SU-DHL-6 (cell line): ENCODE results near the gene TMEM131L.
"Not testable (repeated sequence)": the region's sequence is repeated elsewhere in the genome, so short reads cannot be mapped to it uniquely, and the experiment has no call there.

Source experiments
- H2AFZ ChIP-seq: fragments of 200-600 bp; sonication (generic); 2 replicates; pipeline ENCODE4 v1.6.1; 2014; ENCODE audit warnings: low read depth, mild to moderate bottlenecking, moderate library complexity, mixed read lengths, antibody characterized with exemption, low read length; ENCODE audit not compliant: severe bottlenecking
- H3F3A ChIP-seq: fragments of 200-600 bp; shearing (Covaris generic); 2 replicates; pipeline ENCODE4 v1.6.0; 2016; ENCODE audit warnings: antibody characterized with exemption, mild to moderate bottlenecking; ENCODE audit not compliant: insufficient read depth
- H3K27ac ChIP-seq: fragments of 200-600 bp; sonication (generic); 2 replicates; pipeline ENCODE4 v1.5.1; 2016; ENCODE audit warnings: low read depth, mild to moderate bottlenecking, low read length, moderate library complexity, mixed read lengths
- H3K27me3 ChIP-seq: fragments of 200-600 bp; sonication (generic), shearing (Covaris generic); 2 replicates; pipeline ENCODE4 v1.6.0; 2014; ENCODE audit warnings: mild to moderate bottlenecking, low read length
- H3K36me3 ChIP-seq: fragments of 200-600 bp; sonication (generic); 2 replicates; pipeline ENCODE4 v1.6.1; 2014; ENCODE audit warnings: mild to moderate bottlenecking, low read length, mixed read lengths
- H3K4me2 ChIP-seq: fragments of 300-600, 200-600 bp; shearing (Covaris generic), sonication (generic); 2 replicates; pipeline ENCODE4 v1.6.0; 2014; ENCODE audit warnings: low read length, low read depth, mild to moderate bottlenecking; ENCODE audit not compliant: poor library complexity, severe bottlenecking
- H3K4me3 ChIP-seq: fragments of 200-600 bp; sonication (generic); 2 replicates; pipeline ENCODE4 v1.5.1; 2014; ENCODE audit warnings: antibody characterized with exemption, low read length, mild to moderate bottlenecking, mixed read lengths; ENCODE audit not compliant: insufficient read depth, poor library complexity, severe bottlenecking
- H3K79me2 ChIP-seq: fragments of 200-600 bp; sonication (generic); 2 replicates; pipeline ENCODE4 v1.6.1; 2014; ENCODE audit warnings: mild to moderate bottlenecking, low read length, moderate library complexity; ENCODE audit not compliant: insufficient read depth
- H3K9ac ChIP-seq: fragments of 200-600 bp; sonication (generic); 2 replicates; pipeline ENCODE4 v1.7.0; 2014; ENCODE audit warnings: mild to moderate bottlenecking, low read length
- H3K9me2 ChIP-seq: fragments of 200-600 bp; sonication (generic); replicated peaks from 2 replicates; pipeline ENCODE4 v1.6.1; 2014; ENCODE audit warnings: low read length; ENCODE audit not compliant: insufficient read depth
- H3K9me3 ChIP-seq: fragments of 200-600 bp; sonication (generic); 2 replicates; pipeline ENCODE4 v1.6.1; 2014; ENCODE audit warnings: low read length, mixed read lengths; ENCODE audit not compliant: insufficient read depth
- H4K20me1 ChIP-seq: fragments of 200-600 bp; sonication (generic); 2 replicates; pipeline ENCODE4 v1.6.1; 2014; ENCODE audit warnings: low read depth, mild to moderate bottlenecking, antibody characterized with exemption, low read length, moderate library complexity, mixed read lengths
- CTCF ChIP-seq: fragments of 200-600 bp; sonication (generic); IDR thresholded peaks from one replicate; pipeline ENCODE4 v1.5.1; 2017; ENCODE audit warnings: antibody characterized with exemption, mild to moderate bottlenecking, low read length, moderate library complexity; ENCODE audit not compliant: insufficient read depth, poor library complexity, severe bottlenecking
- EZH2phosphoT487 ChIP-seq: fragments of 200-600 bp; sonication (generic), shearing (Covaris generic); conservative IDR thresholded peaks from 2 replicates; pipeline ENCODE4 v1.6.1; 2018; ENCODE audit warnings: mild to moderate bottlenecking, antibody characterized with exemption, low read length, moderate library complexity, mixed read lengths

The TMEM131L gene

GRCh38 chr4:153448003-153448731 lies 18.0 kb upstream of the TMEM131L start:
- H3K27ac ChIP-seq = no peak overlapping the region

GRCh38 chr4:153449338-153449737 lies 16.8 kb upstream of the TMEM131L start:
- Histone ChIP-seq H3K4me2 (no peak overlapping the region), H3K27me3 (no peaks in the 10 kb centered on the region), H3K9ac (no peak overlapping the region), H3K79me2 (no peaks in the 10 kb centered on the region), H3K9me2 (no peaks in the 10 kb centered on the region), H2AFZ (no peak overlapping the region), H3K36me3 (no peaks in the 10 kb centered on the region), H4K20me1 (no peaks in the 10 kb centered on the region), H3K4me3 (no peak overlapping the region), H3K9me3 (no peaks in the 10 kb centered on the region), H3F3A (0 out of 2 replicates have a peak, but pooled peaks cover 4% of the 10 kb centered on the region), H3K27ac (no peak overlapping the region)
- no peak for TF ChIP-seq EZH2phosphoT487
- TF ChIP-seq CTCF = no peak

More at GRCh38 chr4:153448003-153448731, 18.0 kb upstream of the TMEM131L start:
- TF ChIP-seq CTCF (no peak), EZH2phosphoT487 (no peak)
- no peaks in the 10 kb centered on the region for H3K9me2 ChIP-seq
- no peaks in the 10 kb centered on the region for H3K79me2 ChIP-seq
- no peak overlapping the region for H2AFZ ChIP-seq
- no peaks in the 10 kb centered on the region for H3K36me3 ChIP-seq
- no peaks in the 10 kb centered on the region for H3K9me3 ChIP-seq
- H4K20me1 ChIP-seq = no peaks in the 10 kb centered on the region
- H3K27me3 ChIP-seq = no peaks in the 10 kb centered on the region
- H3K4me3 ChIP-seq = no peak overlapping the region
- no peak overlapping the region for H3K4me2 ChIP-seq
- H3F3A ChIP-seq = 0 out of 2 replicates have a peak, but pooled peaks cover 4% of the 10 kb centered on the region
- no peak overlapping the region for H3K9ac ChIP-seq

- H3F3A ChIP-seq = 0 out of 2 replicates have a peak, but pooled peaks cover 4% of the 10 kb centered on the region
- no peaks in the 10 kb centered on the region for H4K20me1 ChIP-seq
- H3K9me3 ChIP-seq = no peaks in the 10 kb centered on the region
- peak overlapping the region; percentile 6 for H2AFZ ChIP-seq
- TF ChIP-seq CTCF (no peak), EZH2phosphoT487 (no peak)
- H3K4me2 ChIP-seq = peak overlapping the region; percentile 25
- no peak overlapping the region for H3K4me3 ChIP-seq
- H3K36me3 ChIP-seq = no peaks in the 10 kb centered on the region
- H3K27ac ChIP-seq = no peak overlapping the region
- no peaks in the 10 kb centered on the region for H3K9me2 ChIP-seq
- no peak overlapping the region for H3K9ac ChIP-seq
- H3K27me3 ChIP-seq = no peaks in the 10 kb centered on the region
- H3K79me2 ChIP-seq = no peaks in the 10 kb centered on the region
Observed at GRCh38 chr4:153450544-153450917, 15.6 kb upstream of the TMEM131L start.

- H3K27me3 ChIP-seq, H2AFZ ChIP-seq, H3K9me2 ChIP-seq, H3K27ac ChIP-seq, H4K20me1 ChIP-seq, H3K9me3 ChIP-seq, H3K9ac ChIP-seq, H3F3A ChIP-seq, H3K4me2 ChIP-seq, H3K79me2 ChIP-seq, H3K36me3 ChIP-seq, H3K4me3 ChIP-seq: not testable (repeated sequence)
Observed at GRCh38 chr4:153451145-153451544, 15.0 kb upstream of the TMEM131L start.
